HG03103 (cell line): ENCODE data around the gene ACRBP.
"Not testable (repeated sequence)": the region's sequence is repeated elsewhere in the genome, so short reads cannot be mapped to it uniquely, and the experiment has no call there.

Source experiments
- ATAC-seq: cut with Tn5 transposase; IDR thresholded peaks from one replicate; pipeline ENCODE4 v1.9.1; 2021; ENCODE audit warnings: low read depth; ENCODE audit not compliant: unreplicated experiment

Gene ACRBP

GRCh38 chr12:6618483-6619225, 28.6 kb downstream of the ACRBP start:
- ATAC-seq = no peak

GRCh38 chr12:6615802-6616201, 31.4 kb downstream of the ACRBP start:
- ATAC-seq = no peak

- no peak for ATAC-seq
Measured at GRCh38 chr12:6614513-6615172, 32.6 kb downstream of the ACRBP start.

- no peak for ATAC-seq
Measured at GRCh38 chr12:6613776-6614512, 33.3 kb downstream of the ACRBP start.

GRCh38 chr12:6613015-6613775, 34.0 kb downstream of the ACRBP start:
- no peak for ATAC-seq

DNA sequence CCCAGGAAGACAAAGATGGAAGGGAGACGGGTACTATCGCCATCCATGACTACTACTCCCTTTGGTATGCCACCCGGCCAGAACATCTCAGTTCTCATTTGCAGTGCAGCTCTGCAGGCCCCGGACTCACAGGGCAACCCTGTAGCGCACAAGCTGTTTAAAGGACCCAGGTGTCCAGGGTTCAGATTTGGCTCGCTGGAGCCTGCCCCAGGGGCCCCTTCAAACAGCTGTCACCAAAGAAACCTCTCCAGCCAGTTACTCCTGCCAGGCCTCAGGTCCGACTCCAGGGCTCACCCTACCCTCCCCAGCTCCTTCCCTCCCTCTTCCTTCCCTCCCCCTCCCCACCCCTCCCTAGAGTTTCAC, 34.6 kb downstream of the ACRBP start:
- ATAC-seq = no peak

DNA sequence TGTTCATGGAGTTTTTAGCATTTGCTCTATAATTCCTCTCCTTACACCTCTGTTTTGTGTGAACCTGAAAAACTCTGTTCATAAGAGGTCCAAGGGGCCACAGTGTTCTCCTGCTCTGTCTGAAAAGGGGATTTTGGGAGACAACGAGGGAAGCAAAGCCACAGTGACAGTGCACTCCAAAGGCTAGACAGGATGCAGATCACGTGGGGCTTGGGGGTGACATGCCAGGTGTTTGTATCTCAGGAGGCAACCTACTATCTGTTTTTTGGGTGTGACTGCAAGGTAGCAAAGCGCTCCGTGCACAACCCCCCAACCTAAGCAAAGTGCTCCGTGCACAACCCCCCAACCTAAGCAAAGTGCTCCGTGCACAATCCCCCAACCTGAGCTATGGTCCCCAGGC, 35.0 kb downstream of the ACRBP start:
- no peak for ATAC-seq

- ATAC-seq = no peak
Measured at GRCh38 chr12:6608592-6609281, 38.5 kb downstream of the ACRBP start.

GRCh38 chr12:6607751-6608591, 39.3 kb downstream of the ACRBP start:
- no peak for ATAC-seq

DNA sequence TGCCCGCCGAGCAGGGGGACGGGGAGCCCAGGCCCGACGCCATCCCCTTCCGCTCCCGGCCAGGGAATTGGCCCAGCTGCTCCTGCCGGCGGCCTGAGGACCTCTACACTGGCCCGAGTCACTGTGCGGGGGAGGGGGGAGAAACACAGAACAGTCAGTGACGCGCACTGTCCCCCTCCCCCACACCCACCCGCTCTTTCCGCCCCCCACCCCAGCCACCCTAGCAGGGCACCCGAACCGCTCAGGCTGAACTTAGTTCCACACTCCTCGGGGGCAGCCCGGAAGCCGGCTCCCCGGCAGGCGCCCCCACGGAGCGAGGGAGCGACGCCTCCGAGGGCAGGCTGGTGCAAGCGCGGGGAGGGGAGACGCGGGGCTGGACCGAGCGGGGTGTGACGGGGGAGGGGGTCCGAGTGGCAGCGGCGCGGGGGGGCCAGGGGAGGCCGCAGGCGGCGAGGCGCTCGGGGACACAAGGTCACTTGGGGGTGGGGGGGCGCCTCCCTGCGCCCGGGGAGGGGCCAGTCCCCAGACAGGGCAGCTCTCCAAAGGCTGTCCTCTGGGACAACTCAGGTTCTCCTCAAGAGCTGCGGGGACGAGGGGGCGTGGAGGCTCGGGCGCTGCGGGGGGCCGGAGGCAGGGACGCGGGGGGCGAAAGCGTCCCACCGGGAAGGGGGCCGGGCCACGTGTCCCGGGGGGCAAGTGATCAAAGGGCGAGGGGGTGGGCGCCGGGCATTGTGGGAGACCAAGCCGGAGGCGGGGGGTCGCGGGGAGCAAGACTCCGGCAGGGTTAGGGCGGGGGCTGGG, 40.7 kb downstream of the ACRBP start:
- ATAC-seq = no peak

- ATAC-seq = no peak
Measured at GRCh38 chr12:6605421-6606330, 41.6 kb downstream of the ACRBP start.

DNA sequence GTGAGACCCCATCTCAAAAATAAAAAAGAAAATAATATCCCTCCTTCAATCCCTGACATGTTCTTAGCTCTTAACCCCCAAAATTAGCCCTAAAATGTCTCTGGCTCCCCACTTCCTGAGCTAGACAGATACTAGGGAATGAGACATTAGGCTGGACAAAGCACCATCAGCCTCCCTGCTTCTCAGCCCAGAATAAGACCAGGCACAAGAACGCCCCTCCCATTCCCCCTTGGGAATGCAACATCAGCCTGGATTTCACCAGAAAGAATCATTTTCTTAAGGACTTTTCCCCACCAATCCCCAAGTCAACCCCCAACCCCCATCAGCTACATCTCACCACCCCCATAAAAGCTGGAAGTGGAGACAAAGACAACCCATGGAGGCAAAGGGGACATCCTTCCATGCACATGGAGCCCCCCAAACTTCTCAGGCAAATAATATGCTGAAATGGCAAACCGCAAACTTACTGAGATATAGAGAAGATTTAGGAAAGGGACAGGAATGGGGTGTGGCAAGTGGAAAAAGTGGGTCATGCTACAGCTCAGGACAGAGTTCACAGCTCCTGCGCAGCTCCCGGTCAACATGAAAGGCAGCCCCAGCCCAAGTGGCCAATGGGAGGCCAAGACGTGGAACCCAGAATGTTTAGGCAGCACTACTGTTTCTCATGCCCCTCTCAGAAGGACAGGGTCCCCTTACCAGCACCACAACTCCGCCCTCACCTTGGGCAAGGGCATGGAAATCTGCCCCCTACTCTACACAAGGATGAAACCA, 42.8 kb downstream of the ACRBP start:
- ATAC-seq = no peak

GRCh38 chr12:6603095-6603567, 44.1 kb downstream of the ACRBP start:
- ATAC-seq = no peak

GRCh38 chr12:6602526-6602925, 44.7 kb downstream of the ACRBP start:
- ATAC-seq = no peak

DNA sequence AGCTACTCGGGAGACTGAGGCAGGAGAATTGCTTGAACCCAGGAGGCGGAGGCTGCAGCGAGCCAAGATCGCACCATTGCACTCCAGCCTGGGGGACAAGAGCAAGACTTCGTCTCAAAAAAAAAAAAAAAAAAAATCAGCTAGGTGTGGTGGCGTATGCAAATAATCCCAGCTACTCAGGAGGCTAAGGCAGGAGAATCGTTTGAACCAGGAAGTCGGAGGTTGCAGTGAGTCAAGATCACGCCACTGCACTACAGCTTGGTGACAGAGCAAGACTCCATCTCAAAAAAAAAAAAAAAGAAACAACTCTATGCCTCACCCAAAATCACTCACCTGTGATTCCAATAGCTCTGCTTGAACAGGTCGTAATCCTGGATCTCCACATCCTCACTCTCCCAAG, 51.6 kb downstream of the ACRBP start:
- ATAC-seq = not testable (repeated sequence)

GRCh38 chr12:6592087-6592486, 55.1 kb downstream of the ACRBP start:
- no peak for ATAC-seq
